ENCODE results near the gene KREMEN1. TPM values are rescaled to one million over a fixed set of nuclear protein-coding genes. Genes with fewer than 3 reads are reported as not detected.

The KREMEN1 gene
- total RNA-seq, 1 donor from 2014 or later = 1.4 TPM

- Histone ChIP-seq H3K36me3 (no peaks in the 10 kb centered on the region), H3K9me3 (ENCODE audit: low read depth) (no peaks in the 10 kb centered on the region), H3K4me1 (peaks cover 9% of the 10 kb centered on the region), H2AFZ (replicated peaks) (no peak overlapping the region), H3K79me2 (ENCODE audit: low read depth) (no peaks in the 10 kb centered on the region), H4K20me1 (ENCODE audit: low read depth) (no peaks in the 10 kb centered on the region), H3K27ac (no peak overlapping the region), H3K4me3 (no peak overlapping the region), H3K9ac (no peak overlapping the region), H3K4me2 (no peak overlapping the region), H3K27me3 (no peaks in the 10 kb centered on the region), H3F3A (ENCODE audit: low read depth) (peaks cover 11% of the 10 kb centered on the region)
- H3K4me3 Mint-ChIP-seq = no peak overlapping the region
- peaks cover 30% of the 10 kb centered on the region for H3K4me1 Mint-ChIP-seq
- no peak for DNase-seq (ENCODE audit: low spot score)
- peaks cover 4% of the 10 kb centered on the region for H3K27me3 Mint-ChIP-seq (ENCODE audit: insufficient read depth, low read depth)
- no peak for TF ChIP-seq EZH2 (IDR thresholded peaks at IDR 0.05)
- no peak for TF ChIP-seq EZH2phosphoT487 (IDR thresholded peaks at IDR 0.05)
- no peak for TF ChIP-seq CTCF (IDR thresholded peaks at IDR 0.05)
- peaks cover 10% of the 10 kb centered on the region for H3K36me3 Mint-ChIP-seq
- H3K27ac Mint-ChIP-seq = no peak overlapping the region
- no peaks in the 10 kb centered on the region for H3K9me3 Mint-ChIP-seq
Observed at GRCh38 chr22:29092243-29092642, 19.4 kb downstream of the KREMEN1 start.

DNA sequence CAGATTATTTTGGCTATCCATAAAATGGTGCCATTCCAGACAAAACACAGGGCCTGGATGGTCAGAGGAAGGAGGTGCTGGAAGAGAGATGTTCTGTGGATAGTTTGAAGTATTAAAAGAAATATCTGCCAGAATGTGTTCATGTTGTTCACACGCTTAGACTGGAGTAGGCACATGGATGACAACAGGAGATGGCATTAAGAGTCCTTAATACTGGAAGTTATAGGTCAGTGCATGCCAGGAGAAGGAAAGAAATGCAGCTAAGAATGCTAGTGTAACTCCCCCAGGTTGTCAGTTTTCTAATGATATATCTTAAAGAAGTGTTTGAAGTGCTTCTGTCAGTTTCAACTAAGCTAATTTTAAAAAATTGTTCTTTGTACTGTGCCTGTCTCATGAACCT lies 20.2 kb downstream of the KREMEN1 start:
- H3K27ac ChIP-seq = no peak overlapping the region
- no peak overlapping the region for H3K9ac ChIP-seq
- H3K9me3 ChIP-seq (ENCODE audit: low read depth) = no peaks in the 10 kb centered on the region
- no peak overlapping the region for H2AFZ ChIP-seq (replicated peaks)
- H3K4me1 Mint-ChIP-seq = peaks cover 36% of the 10 kb centered on the region
- TF ChIP-seq CTCF (IDR thresholded peaks at IDR 0.05) = no peak
- no peak for TF ChIP-seq EZH2phosphoT487 (IDR thresholded peaks at IDR 0.05)
- no peak for TF ChIP-seq EZH2 (IDR thresholded peaks at IDR 0.05)
- no peaks in the 10 kb centered on the region for H3K9me3 Mint-ChIP-seq
- H4K20me1 ChIP-seq (ENCODE audit: low read depth) = no peaks in the 10 kb centered on the region
- H3K4me3 Mint-ChIP-seq = no peak overlapping the region
- no peaks in the 10 kb centered on the region for H3K27me3 ChIP-seq
- H3K36me3 Mint-ChIP-seq = peaks cover 10% of the 10 kb centered on the region
- peaks cover 13% of the 10 kb centered on the region for H3F3A ChIP-seq (ENCODE audit: low read depth)
- H3K4me2 ChIP-seq = no peak overlapping the region
- H3K27me3 Mint-ChIP-seq (ENCODE audit: insufficient read depth, low read depth) = peaks cover 4% of the 10 kb centered on the region
- no peaks in the 10 kb centered on the region for H3K36me3 ChIP-seq
- DNase-seq (ENCODE audit: low spot score) = no peak
- no peaks in the 10 kb centered on the region for H3K79me2 ChIP-seq (ENCODE audit: low read depth)
- no peak overlapping the region for H3K4me3 ChIP-seq
- peaks cover 15% of the 10 kb centered on the region for H3K4me1 ChIP-seq
- H3K27ac Mint-ChIP-seq = no peak overlapping the region

- Mint-ChIP-seq H3K9me3 (no peaks in the 10 kb centered on the region), H3K4me3 (no peak overlapping the region), H3K4me1 (peaks cover 38% of the 10 kb centered on the region), H3K27me3 (ENCODE audit: insufficient read depth, low read depth) (peaks cover 4% of the 10 kb centered on the region), H3K27ac (no peak overlapping the region), H3K36me3 (peaks cover 10% of the 10 kb centered on the region)
- H3K27ac ChIP-seq = no peak overlapping the region
- DNase-seq (ENCODE audit: low spot score) = no peak
- H2AFZ ChIP-seq (replicated peaks) = no peak overlapping the region
- no peaks in the 10 kb centered on the region for H3K27me3 ChIP-seq
- no peak overlapping the region for H3K4me3 ChIP-seq
- no peaks in the 10 kb centered on the region for H3K36me3 ChIP-seq
- TF ChIP-seq CTCF (IDR thresholded peaks at IDR 0.05) (no peak), EZH2phosphoT487 (IDR thresholded peaks at IDR 0.05) (no peak), EZH2 (IDR thresholded peaks at IDR 0.05) (no peak)
- no peaks in the 10 kb centered on the region for H3K79me2 ChIP-seq (ENCODE audit: low read depth)
- H3K4me1 ChIP-seq = peaks cover 15% of the 10 kb centered on the region
- H3K9me3 ChIP-seq (ENCODE audit: low read depth) = no peaks in the 10 kb centered on the region
- no peak overlapping the region for H3K4me2 ChIP-seq
- H3K9ac ChIP-seq = no peak overlapping the region
- no peaks in the 10 kb centered on the region for H4K20me1 ChIP-seq (ENCODE audit: low read depth)
- peaks cover 13% of the 10 kb centered on the region for H3F3A ChIP-seq (ENCODE audit: low read depth)
Observed at GRCh38 chr22:29093501-29094300, 20.9 kb downstream of the KREMEN1 start.

Data from neural progenitor cell (in vitro differentiated cells).